ENCODE data around the gene KLLN. TPM values are rescaled to one million over a fixed set of nuclear protein-coding genes. Genes with fewer than 3 reads are reported as not detected.

The KLLN gene
- total and polyA plus RNA-seq, 2 of the 13 experiments (the other 11 are each of a cell fraction or from before 2014, with no cell fraction given) = 0.08 to 0.44 TPM

DNA sequence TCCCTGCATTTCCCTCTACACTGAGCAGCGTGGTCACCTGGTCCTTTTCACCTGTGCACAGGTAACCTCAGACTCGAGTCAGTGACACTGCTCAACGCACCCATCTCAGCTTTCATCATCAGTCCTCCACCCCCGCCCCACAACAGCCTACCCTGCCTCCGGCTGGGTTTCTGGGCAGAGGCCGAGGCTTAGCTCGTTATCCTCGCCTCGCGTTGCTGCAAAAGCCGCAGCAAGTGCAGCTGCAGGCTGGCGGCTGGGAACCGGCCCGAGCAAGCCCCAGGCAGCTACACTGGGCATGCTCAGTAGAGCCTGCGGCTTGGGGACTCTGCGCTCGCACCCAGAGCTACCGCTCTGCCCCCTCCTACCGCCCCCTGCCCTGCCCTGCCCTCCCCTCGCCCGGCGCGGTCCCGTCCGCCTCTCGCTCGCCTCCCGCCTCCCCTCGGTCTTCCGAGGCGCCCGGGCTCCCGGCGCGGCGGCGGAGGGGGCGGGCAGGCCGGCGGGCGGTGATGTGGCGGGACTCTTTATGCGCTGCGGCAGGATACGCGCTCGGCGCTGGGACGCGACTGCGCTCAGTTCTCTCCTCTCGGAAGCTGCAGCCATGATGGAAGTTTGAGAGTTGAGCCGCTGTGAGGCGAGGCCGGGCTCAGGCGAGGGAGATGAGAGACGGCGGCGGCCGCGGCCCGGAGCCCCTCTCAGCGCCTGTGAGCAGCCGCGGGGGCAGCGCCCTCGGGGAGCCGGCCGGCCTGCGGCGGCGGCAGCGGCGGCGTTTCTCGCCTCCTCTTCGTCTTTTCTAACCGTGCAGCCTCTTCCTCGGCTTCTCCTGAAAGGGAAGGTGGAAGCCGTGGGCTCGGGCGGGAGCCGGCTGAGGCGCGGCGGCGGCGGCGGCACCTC, at the start of gene KLLN, which contains the start of gene PTEN (continued):
- TF ChIP-seq, protein P1, sequence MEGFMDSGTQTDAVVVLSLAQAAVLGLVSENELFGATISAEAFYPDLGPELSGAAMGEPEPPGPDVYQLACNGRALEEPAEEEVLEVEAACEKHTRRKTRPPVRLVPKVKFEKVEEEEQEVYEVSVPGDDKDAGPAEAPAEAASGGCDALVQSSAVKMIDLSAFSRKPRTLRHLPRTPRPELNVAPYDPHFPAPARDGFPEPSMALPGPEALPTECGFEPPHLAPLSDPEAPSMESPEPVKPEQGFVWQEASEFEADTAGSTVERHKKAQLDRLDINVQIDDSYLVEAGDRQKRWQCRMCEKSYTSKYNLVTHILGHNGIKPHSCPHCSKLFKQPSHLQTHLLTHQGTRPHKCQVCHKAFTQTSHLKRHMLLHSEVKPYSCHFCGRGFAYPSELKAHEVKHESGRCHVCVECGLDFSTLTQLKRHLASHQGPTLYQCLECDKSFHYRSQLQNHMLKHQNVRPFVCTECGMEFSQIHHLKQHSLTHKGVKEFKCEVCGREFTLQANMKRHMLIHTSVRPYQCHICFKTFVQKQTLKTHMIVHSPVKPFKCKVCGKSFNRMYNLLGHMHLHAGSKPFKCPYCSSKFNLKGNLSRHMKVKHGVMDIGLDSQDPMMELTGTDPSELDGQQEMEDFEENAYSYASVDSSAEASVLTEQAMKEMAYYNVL (CRISPR knock-in tag; IDR thresholded peaks at IDR 0.05; ENCODE audit: borderline replicate concordance) = no peak; the same call in 1 of the 2 replicates
- TF ChIP-seq, protein P2, sequence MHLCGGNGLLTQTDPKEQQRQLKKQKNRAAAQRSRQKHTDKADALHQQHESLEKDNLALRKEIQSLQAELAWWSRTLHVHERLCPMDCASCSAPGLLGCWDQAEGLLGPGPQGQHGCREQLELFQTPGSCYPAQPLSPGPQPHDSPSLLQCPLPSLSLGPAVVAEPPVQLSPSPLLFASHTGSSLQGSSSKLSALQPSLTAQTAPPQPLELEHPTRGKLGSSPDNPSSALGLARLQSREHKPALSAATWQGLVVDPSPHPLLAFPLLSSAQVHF (CRISPR knock-in tag; IDR thresholded peaks at IDR 0.05) = peak; percentile 56; the same call in 1 of the 2 replicates
- TF ChIP-seq KDM4B (CRISPR knock-in tag; IDR thresholded peaks at IDR 0.05) = no peak
- TF ChIP-seq, protein P3, sequence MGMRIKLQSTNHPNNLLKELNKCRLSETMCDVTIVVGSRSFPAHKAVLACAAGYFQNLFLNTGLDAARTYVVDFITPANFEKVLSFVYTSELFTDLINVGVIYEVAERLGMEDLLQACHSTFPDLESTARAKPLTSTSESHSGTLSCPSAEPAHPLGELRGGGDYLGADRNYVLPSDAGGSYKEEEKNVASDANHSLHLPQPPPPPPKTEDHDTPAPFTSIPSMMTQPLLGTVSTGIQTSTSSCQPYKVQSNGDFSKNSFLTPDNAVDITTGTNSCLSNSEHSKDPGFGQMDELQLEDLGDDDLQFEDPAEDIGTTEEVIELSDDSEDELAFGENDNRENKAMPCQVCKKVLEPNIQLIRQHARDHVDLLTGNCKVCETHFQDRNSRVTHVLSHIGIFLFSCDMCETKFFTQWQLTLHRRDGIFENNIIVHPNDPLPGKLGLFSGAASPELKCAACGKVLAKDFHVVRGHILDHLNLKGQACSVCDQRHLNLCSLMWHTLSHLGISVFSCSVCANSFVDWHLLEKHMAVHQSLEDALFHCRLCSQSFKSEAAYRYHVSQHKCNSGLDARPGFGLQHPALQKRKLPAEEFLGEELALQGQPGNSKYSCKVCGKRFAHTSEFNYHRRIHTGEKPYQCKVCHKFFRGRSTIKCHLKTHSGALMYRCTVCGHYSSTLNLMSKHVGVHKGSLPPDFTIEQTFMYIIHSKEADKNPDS (CRISPR knock-in tag; IDR thresholded peaks at IDR 0.05) = no peak
- peak; percentile 77 for TF ChIP-seq KMT2B (CRISPR knock-in tag; IDR thresholded peaks at IDR 0.05)
- no peak for TF ChIP-seq ZNF383 (CRISPR knock-in tag; IDR thresholded peaks at IDR 0.05; ENCODE audit: borderline replicate concordance)
- no peak for TF ChIP-seq EZH2 (conservative IDR thresholded peaks at IDR 0.05; ENCODE audit: low read depth, low read length)
- no peak for TF ChIP-seq MEIS1 (CRISPR knock-in tag; IDR thresholded peaks at IDR 0.05; ENCODE audit: borderline replicate concordance)
- TF ChIP-seq FOXK2 (IDR thresholded peaks at IDR 0.05) = no peak
- TF ChIP-seq MED1 (CRISPR knock-in tag; IDR thresholded peaks at IDR 0.05) = peak; percentile 81
- TF ChIP-seq, protein P4, sequence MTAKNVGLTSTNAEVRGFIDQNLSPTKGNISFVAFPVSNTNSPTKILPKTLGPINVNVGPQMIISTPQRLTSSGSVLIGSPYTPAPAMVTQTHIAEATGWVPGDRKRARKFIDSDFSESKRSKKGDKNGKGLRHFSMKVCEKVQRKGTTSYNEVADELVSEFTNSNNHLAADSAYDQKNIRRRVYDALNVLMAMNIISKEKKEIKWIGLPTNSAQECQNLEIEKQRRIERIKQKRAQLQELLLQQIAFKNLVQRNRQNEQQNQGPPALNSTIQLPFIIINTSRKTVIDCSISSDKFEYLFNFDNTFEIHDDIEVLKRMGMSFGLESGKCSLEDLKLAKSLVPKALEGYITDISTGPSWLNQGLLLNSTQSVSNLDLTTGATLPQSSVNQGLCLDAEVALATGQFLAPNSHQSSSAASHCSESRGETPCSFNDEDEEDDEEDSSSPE (CRISPR knock-in tag; IDR thresholded peaks at IDR 0.05) = peak; percentile 71
- no peak for TF ChIP-seq ZNF468 (CRISPR knock-in tag; IDR thresholded peaks at IDR 0.05)
- 0 out of 2 replicates have a peak, but pooled peaks have one; percentile 76 for TF ChIP-seq ZNF329 (CRISPR knock-in tag; IDR thresholded peaks at IDR 0.05; ENCODE audit: low read depth)
- TF ChIP-seq RFX3 (CRISPR knock-in tag; IDR thresholded peaks at IDR 0.05) = no peak
- TF ChIP-seq, protein P5, sequence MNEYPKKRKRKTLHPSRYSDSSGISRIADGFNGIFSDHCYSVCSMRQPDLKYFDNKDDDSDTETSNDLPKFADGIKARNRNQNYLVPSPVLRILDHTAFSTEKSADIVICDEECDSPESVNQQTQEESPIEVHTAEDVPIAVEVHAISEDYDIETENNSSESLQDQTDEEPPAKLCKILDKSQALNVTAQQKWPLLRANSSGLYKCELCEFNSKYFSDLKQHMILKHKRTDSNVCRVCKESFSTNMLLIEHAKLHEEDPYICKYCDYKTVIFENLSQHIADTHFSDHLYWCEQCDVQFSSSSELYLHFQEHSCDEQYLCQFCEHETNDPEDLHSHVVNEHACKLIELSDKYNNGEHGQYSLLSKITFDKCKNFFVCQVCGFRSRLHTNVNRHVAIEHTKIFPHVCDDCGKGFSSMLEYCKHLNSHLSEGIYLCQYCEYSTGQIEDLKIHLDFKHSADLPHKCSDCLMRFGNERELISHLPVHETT (CRISPR knock-in tag; conservative IDR thresholded peaks at IDR 0.05) = peak; percentile 100
- peak; percentile 71 for TF ChIP-seq ZNF670 (CRISPR knock-in tag; IDR thresholded peaks at IDR 0.05; ENCODE audit: borderline replicate concordance)
- TF ChIP-seq, protein P6, sequence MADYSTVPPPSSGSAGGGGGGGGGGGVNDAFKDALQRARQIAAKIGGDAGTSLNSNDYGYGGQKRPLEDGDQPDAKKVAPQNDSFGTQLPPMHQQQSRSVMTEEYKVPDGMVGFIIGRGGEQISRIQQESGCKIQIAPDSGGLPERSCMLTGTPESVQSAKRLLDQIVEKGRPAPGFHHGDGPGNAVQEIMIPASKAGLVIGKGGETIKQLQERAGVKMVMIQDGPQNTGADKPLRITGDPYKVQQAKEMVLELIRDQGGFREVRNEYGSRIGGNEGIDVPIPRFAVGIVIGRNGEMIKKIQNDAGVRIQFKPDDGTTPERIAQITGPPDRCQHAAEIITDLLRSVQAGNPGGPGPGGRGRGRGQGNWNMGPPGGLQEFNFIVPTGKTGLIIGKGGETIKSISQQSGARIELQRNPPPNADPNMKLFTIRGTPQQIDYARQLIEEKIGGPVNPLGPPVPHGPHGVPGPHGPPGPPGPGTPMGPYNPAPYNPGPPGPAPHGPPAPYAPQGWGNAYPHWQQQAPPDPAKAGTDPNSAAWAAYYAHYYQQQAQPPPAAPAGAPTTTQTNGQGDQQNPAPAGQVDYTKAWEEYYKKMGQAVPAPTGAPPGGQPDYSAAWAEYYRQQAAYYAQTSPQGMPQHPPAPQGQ (CRISPR knock-in tag; IDR thresholded peaks at IDR 0.05; ENCODE audit: borderline replicate concordance) = no peak
- no peak for TF ChIP-seq PHF5A (CRISPR knock-in tag; IDR thresholded peaks at IDR 0.05; ENCODE audit: low read depth, unreplicated experiment)
- TF ChIP-seq ZNF496 (CRISPR knock-in tag; IDR thresholded peaks at IDR 0.05; ENCODE audit: insufficient replicate concordance) = no peak

Data from HepG2 (cell line).